ENCODE data around the gene SBF1. TPM values are rescaled to one million over a fixed set of nuclear protein-coding genes. Genes with fewer than 3 reads are reported as not detected.

The SBF1 gene
- total and polyA plus RNA-seq, 2 donors (not counting 1 experiment from before 2014, with no cell fraction given) = 110 to 254 TPM

DNA sequence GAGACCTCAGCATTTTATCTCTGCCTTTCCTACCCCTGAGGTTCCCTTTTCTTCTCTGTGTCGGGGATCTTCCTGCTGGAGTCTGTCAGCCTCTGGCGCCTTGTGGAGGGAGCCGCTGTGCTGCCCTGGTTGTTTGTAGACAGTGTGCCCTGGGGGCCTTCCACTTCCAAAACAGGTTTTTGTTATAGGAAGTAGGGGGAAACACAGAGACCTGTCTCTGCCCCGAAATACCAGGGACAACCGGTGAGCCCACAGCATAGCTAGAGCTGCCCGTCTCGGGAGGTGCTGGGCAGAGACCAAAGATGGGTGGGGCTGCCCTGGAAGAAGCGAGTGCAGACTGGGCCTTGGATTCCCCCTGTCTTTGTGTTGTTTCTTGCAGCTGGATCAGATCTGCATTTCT, 41.2 kb upstream of the SBF1 start:
- Histone ChIP-seq H3K4me3 (ENCODE audit: control extremely low read depth in 1 of 5, extremely low read depth in 1 of 5, insufficient read depth in 1 of 5, low read depth in 2 of 5, low read length in 4 of 5) (no peak overlapping the region), H3K9ac (ENCODE audit: low read length) (no peak overlapping the region), H3K4me2 (replicated peaks; ENCODE audit: low read depth, low read length, poor library complexity, severe bottlenecking) (no peak overlapping the region), H3K4me1 (ENCODE audit: control insufficient read depth in 2 of 2, insufficient read depth in 2 of 2, low read length in 2 of 2) (no peaks in the 10 kb centered on the region), H3K9me3 (ENCODE audit: control extremely low read depth in 1 of 3, control insufficient read depth in 2 of 3, insufficient read depth in 1 of 3, low read length in 2 of 3) (no peaks in the 10 kb centered on the region), H3K27me3 (replicated peaks in 1 of 4; ENCODE audit: control extremely low read depth in 1 of 4, control insufficient read depth in 3 of 4, insufficient read depth in 4 of 4, low read length in 3 of 4) (no peaks in the 10 kb centered on the region), H2AFZ (ENCODE audit: insufficient read depth, low read depth, low read length, poor library complexity, severe bottlenecking) (no peak overlapping the region), H4K20me1 (ENCODE audit: control insufficient read depth, insufficient read depth, low read length, poor library complexity, severe bottlenecking) (peaks cover 55% of the 10 kb centered on the region), H3K27ac (ENCODE audit: low read length in 2 of 2) (no peak overlapping the region), H3K36me3 (replicated peaks in 1 of 2; ENCODE audit: control extremely low read depth in 1 of 2, control insufficient read depth in 1 of 2, extremely low read depth in 1 of 2, insufficient read depth in 2 of 2, low read length in 1 of 2) (peaks cover 0 to 43% of the 10 kb centered on the region in 2 experiments), H3K79me2 (ENCODE audit: control insufficient read depth, insufficient read depth, low read length) (peaks cover 78% of the 10 kb centered on the region)
- POLR2A ChIA-PET = no interaction called here
- 97% methylated on average over 7 of the region's 8 CpGs for WGBS (ENCODE audit: insufficient coverage)
- intact Hi-C loops (cut with micrococcal nuclease) = no loop called here
- DNase-seq (no peak), ATAC-seq (ENCODE audit: low read depth) (no peak)
- TF ChIP-seq EZH2 (IDR thresholded peaks at IDR 0.05; ENCODE audit: borderline replicate concordance, insufficient read depth, low read depth, low read length, poor library complexity, severe bottlenecking) = no peak
- TF ChIP-seq, protein P1, sequence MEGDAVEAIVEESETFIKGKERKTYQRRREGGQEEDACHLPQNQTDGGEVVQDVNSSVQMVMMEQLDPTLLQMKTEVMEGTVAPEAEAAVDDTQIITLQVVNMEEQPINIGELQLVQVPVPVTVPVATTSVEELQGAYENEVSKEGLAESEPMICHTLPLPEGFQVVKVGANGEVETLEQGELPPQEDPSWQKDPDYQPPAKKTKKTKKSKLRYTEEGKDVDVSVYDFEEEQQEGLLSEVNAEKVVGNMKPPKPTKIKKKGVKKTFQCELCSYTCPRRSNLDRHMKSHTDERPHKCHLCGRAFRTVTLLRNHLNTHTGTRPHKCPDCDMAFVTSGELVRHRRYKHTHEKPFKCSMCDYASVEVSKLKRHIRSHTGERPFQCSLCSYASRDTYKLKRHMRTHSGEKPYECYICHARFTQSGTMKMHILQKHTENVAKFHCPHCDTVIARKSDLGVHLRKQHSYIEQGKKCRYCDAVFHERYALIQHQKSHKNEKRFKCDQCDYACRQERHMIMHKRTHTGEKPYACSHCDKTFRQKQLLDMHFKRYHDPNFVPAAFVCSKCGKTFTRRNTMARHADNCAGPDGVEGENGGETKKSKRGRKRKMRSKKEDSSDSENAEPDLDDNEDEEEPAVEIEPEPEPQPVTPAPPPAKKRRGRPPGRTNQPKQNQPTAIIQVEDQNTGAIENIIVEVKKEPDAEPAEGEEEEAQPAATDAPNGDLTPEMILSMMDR (IDR thresholded peaks at IDR 0.05) = no peak
- H3K4me3 Mint-ChIP-seq = no peak overlapping the region
- H3K27me3 Mint-ChIP-seq = no peaks in the 10 kb centered on the region
- H3K27ac Mint-ChIP-seq = no peak overlapping the region
- CTCF ChIA-PET = no interaction called here
- no peaks in the 10 kb centered on the region for H3K9me3 Mint-ChIP-seq (ENCODE audit: insufficient read depth)
- H3K4me1 Mint-ChIP-seq = peaks cover 3% of the 10 kb centered on the region

DNA sequence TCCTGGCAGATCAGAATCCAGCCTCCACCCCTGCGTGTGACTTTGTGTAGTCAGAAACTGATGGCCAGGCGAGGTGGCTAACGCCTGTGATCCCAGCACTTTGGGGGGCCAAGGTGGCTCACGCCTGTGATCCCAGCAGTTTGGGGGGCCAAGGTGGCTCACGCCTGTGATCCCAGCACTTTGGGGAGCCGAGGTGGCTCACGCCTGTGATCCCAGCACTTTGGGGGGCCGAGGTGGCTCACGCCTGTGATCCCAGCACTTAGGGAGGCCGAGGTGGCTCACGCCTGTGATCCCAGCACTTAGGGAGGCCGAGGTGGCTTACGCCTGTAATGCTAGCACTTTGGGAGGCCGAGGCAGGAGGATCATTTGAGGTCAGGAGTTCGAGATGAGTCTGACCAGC, 38.3 kb upstream of the SBF1 start:
- 98% methylated on average over 15 of the region's 15 CpGs for whole genome bisulfite sequencing (ENCODE audit: insufficient coverage)
- DNase-seq = no peak
- Histone ChIP-seq H3K27ac (ENCODE audit: low read length in 2 of 2) (no peak overlapping the region), H3K79me2 (ENCODE audit: control insufficient read depth, insufficient read depth, low read length) (peaks cover 85% of the 10 kb centered on the region), H4K20me1 (ENCODE audit: control insufficient read depth, insufficient read depth, low read length, poor library complexity, severe bottlenecking) (peaks cover 53% of the 10 kb centered on the region), H3K4me2 (replicated peaks; ENCODE audit: low read depth, low read length, poor library complexity, severe bottlenecking) (no peak overlapping the region), H3K36me3 (replicated peaks in 1 of 2; ENCODE audit: control extremely low read depth in 1 of 2, control insufficient read depth in 1 of 2, extremely low read depth in 1 of 2, insufficient read depth in 2 of 2, low read length in 1 of 2) (peaks cover 0 to 25% of the 10 kb centered on the region in 2 experiments), H2AFZ (ENCODE audit: insufficient read depth, low read depth, low read length, poor library complexity, severe bottlenecking) (no peak overlapping the region), H3K4me1 (ENCODE audit: control insufficient read depth in 2 of 2, insufficient read depth in 2 of 2, low read length in 2 of 2) (peaks cover 9 to 11% of the 10 kb centered on the region in 2 donors), H3K9me3 (ENCODE audit: control extremely low read depth in 1 of 3, control insufficient read depth in 2 of 3, insufficient read depth in 1 of 3, low read length in 2 of 3) (no peaks in the 10 kb centered on the region), H3K4me3 (ENCODE audit: control extremely low read depth in 1 of 5, extremely low read depth in 1 of 5, insufficient read depth in 1 of 5, low read depth in 2 of 5, low read length in 4 of 5) (no peak overlapping the region), H3K27me3 (replicated peaks in 1 of 4; ENCODE audit: control extremely low read depth in 1 of 4, control insufficient read depth in 3 of 4, insufficient read depth in 4 of 4, low read length in 3 of 4) (no peaks in the 10 kb centered on the region), H3K9ac (ENCODE audit: low read length) (no peak overlapping the region)
- CTCF ChIA-PET = interaction anchor here (1.6 kb wide), 1 partner anchor 12 kb away, joined by 11 read pairs; the partner anchor contains the start of gene SCO2
- Mint-ChIP-seq H3K27me3 (no peaks in the 10 kb centered on the region), H3K4me3 (no peak overlapping the region), H3K4me1 (peaks cover 16% of the 10 kb centered on the region), H3K9me3 (ENCODE audit: insufficient read depth) (no peaks in the 10 kb centered on the region), H3K27ac (no peak overlapping the region)
- no peak for ATAC-seq (ENCODE audit: low read depth)
- POLR2A ChIA-PET = no interaction called here
- no peak for TF ChIP-seq EZH2 (IDR thresholded peaks at IDR 0.05; ENCODE audit: borderline replicate concordance, insufficient read depth, low read depth, low read length, poor library complexity, severe bottlenecking)
- TF ChIP-seq, protein P1 (IDR thresholded peaks at IDR 0.05) = no peak
- intact Hi-C loops (cut with micrococcal nuclease) = no loop called here

Data from B cell (primary cell).